ENCODE results near the gene PTGES2. TPM values are rescaled to one million over a fixed set of nuclear protein-coding genes. Genes with fewer than 3 reads are reported as not detected.

The PTGES2 gene
- total and polyA plus RNA-seq, 9 of the 15 experiments (the other 6 are each of a cell fraction or from before 2014, with no cell fraction given) = 2.4 to 196 (median 90.1) TPM

DNA sequence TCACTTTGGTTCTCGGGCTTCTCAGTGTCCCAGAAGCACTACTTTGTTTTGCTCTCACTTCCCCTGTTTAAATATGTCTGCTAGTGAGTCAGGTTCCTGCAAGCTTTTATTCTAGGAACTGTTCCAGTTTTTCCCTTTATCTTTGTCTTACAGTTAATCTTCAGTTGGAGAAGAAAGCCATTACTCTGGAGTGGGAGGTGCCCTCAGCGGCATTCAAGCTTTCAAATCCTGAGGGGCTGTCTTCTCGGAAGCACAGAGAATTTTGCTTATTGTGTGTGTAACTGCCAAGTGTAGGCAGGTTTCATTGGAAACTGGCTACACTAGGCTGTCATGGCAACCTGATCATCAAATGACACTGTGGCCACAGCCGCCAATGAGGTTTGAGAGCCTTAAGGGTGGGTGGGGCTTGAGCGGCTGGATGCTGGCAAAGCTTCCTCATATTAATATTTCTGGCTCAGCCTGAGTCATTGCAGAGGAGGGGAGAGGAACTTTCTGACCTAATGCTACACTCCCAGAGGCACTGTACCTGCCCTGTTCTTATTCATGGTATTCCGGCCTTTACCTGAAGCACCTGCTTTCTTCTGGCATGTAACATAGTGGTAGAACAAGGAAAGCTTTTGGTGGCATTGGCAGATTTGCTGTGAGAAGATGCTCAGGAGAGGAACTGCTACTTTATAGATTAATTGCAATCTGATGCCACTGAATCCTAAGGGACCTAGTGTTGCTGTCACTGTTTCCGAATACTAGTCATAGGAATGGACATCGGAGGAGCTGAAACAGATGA lies 33.2 kb downstream of the PTGES2 start (continued):
- TF ChIP-seq, protein P1, sequence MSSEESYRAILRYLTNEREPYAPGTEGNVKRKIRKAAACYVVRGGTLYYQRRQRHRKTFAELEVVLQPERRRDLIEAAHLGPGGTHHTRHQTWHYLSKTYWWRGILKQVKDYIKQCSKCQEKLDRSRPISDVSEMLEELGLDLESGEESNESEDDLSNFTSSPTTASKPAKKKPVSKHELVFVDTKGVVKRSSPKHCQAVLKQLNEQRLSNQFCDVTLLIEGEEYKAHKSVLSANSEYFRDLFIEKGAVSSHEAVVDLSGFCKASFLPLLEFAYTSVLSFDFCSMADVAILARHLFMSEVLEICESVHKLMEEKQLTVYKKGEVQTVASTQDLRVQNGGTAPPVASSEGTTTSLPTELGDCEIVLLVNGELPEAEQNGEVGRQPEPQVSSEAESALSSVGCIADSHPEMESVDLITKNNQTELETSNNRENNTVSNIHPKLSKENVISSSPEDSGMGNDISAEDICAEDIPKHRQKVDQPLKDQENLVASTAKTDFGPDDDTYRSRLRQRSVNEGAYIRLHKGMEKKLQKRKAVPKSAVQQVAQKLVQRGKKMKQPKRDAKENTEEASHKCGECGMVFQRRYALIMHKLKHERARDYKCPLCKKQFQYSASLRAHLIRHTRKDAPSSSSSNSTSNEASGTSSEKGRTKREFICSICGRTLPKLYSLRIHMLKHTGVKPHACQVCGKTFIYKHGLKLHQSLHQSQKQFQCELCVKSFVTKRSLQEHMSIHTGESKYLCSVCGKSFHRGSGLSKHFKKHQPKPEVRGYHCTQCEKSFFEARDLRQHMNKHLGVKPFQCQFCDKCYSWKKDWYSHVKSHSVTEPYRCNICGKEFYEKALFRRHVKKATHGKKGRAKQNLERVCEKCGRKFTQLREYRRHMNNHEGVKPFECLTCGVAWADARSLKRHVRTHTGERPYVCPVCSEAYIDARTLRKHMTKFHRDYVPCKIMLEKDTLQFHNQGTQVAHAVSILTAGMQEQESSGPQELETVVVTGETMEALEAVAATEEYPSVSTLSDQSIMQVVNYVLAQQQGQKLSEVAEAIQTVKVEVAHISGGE (CRISPR knock-in tag; IDR thresholded peaks at IDR 0.05) = no peak; a peak in 1 of 6 replicates
- TF ChIP-seq, protein P2, sequence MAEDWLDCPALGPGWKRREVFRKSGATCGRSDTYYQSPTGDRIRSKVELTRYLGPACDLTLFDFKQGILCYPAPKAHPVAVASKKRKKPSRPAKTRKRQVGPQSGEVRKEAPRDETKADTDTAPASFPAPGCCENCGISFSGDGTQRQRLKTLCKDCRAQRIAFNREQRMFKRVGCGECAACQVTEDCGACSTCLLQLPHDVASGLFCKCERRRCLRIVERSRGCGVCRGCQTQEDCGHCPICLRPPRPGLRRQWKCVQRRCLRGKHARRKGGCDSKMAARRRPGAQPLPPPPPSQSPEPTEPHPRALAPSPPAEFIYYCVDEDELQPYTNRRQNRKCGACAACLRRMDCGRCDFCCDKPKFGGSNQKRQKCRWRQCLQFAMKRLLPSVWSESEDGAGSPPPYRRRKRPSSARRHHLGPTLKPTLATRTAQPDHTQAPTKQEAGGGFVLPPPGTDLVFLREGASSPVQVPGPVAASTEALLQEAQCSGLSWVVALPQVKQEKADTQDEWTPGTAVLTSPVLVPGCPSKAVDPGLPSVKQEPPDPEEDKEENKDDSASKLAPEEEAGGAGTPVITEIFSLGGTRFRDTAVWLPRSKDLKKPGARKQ (CRISPR knock-in tag; IDR thresholded peaks at IDR 0.05) = no peak
- TF ChIP-seq SRSF3 (IDR thresholded peaks at IDR 0.05; ENCODE audit: insufficient read depth, low read length) (no peak), SPI1 (IDR thresholded peaks at IDR 0.05; ENCODE audit: borderline replicate concordance, low read depth, low read length) (peak; percentile 77), ETV5 (CRISPR knock-in tag; IDR thresholded peaks at IDR 0.05; ENCODE audit: low read depth) (no peak), ELF2 (CRISPR knock-in tag; IDR thresholded peaks at IDR 0.05) (no peak), ZNF445 (CRISPR knock-in tag; IDR thresholded peaks at IDR 0.05; ENCODE audit: low read depth) (no peak), STAG1 (CRISPR knock-in tag; IDR thresholded peaks at IDR 0.05; ENCODE audit: borderline replicate concordance) (no peak), KDM4B (IDR thresholded peaks at IDR 0.05; ENCODE audit: borderline replicate concordance in 2 of 2, low read depth in 1 of 2) (no peak), FOXK2 (conservative IDR thresholded peaks at IDR 0.05 in 1 of 2, IDR thresholded peaks at IDR 0.05 in 1 of 2; ENCODE audit: low read depth in 2 of 2) (peak; percentile 27 to 36; a peak in 2 of 4 replicates), TBL1XR1 (IDR thresholded peaks at IDR 0.05; ENCODE audit: low read length in 2 of 2) (peak in 1 of 2 experiments; percentile 86; a peak in 2 of 4 replicates), SMARCE1 (IDR thresholded peaks at IDR 0.05) (peak; percentile 86), PML (IDR thresholded peaks at IDR 0.05; ENCODE audit: low read length) (peak; percentile 42; the same call in 1 of the 2 replicates), LCOR (CRISPR knock-in tag; IDR thresholded peaks at IDR 0.05) (0 out of 2 replicates have a peak, but pooled peaks have one; percentile 16), KAT2B (IDR thresholded peaks at IDR 0.05; ENCODE audit: low read depth, low read length) (no peak)
- TF ChIP-seq, protein P3, sequence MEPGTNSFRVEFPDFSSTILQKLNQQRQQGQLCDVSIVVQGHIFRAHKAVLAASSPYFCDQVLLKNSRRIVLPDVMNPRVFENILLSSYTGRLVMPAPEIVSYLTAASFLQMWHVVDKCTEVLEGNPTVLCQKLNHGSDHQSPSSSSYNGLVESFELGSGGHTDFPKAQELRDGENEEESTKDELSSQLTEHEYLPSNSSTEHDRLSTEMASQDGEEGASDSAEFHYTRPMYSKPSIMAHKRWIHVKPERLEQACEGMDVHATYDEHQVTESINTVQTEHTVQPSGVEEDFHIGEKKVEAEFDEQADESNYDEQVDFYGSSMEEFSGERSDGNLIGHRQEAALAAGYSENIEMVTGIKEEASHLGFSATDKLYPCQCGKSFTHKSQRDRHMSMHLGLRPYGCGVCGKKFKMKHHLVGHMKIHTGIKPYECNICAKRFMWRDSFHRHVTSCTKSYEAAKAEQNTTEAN (CRISPR knock-in tag; IDR thresholded peaks at IDR 0.05) = no peak
- TF ChIP-seq, protein P4, sequence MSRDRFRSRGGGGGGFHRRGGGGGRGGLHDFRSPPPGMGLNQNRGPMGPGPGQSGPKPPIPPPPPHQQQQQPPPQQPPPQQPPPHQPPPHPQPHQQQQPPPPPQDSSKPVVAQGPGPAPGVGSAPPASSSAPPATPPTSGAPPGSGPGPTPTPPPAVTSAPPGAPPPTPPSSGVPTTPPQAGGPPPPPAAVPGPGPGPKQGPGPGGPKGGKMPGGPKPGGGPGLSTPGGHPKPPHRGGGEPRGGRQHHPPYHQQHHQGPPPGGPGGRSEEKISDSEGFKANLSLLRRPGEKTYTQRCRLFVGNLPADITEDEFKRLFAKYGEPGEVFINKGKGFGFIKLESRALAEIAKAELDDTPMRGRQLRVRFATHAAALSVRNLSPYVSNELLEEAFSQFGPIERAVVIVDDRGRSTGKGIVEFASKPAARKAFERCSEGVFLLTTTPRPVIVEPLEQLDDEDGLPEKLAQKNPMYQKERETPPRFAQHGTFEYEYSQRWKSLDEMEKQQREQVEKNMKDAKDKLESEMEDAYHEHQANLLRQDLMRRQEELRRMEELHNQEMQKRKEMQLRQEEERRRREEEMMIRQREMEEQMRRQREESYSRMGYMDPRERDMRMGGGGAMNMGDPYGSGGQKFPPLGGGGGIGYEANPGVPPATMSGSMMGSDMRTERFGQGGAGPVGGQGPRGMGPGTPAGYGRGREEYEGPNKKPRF (IDR thresholded peaks at IDR 0.05; ENCODE audit: low read depth, low read length) = no peak
